ENCODE measurements around the gene RHEB. TPM values are rescaled to one million over a fixed set of nuclear protein-coding genes. Genes with fewer than 3 reads are reported as not detected.

Gene RHEB
- total and polyA plus RNA-seq, 2 experiments from 2014 or later = 101 to 239 TPM

GRCh38 chr7:151505433-151505832 lies 14.3 kb downstream of the RHEB start (continued):
- no peak for TF ChIP-seq STAT1 (IDR thresholded peaks at IDR 0.05; ENCODE audit: unreplicated experiment)
- TF ChIP-seq, protein P1, sequence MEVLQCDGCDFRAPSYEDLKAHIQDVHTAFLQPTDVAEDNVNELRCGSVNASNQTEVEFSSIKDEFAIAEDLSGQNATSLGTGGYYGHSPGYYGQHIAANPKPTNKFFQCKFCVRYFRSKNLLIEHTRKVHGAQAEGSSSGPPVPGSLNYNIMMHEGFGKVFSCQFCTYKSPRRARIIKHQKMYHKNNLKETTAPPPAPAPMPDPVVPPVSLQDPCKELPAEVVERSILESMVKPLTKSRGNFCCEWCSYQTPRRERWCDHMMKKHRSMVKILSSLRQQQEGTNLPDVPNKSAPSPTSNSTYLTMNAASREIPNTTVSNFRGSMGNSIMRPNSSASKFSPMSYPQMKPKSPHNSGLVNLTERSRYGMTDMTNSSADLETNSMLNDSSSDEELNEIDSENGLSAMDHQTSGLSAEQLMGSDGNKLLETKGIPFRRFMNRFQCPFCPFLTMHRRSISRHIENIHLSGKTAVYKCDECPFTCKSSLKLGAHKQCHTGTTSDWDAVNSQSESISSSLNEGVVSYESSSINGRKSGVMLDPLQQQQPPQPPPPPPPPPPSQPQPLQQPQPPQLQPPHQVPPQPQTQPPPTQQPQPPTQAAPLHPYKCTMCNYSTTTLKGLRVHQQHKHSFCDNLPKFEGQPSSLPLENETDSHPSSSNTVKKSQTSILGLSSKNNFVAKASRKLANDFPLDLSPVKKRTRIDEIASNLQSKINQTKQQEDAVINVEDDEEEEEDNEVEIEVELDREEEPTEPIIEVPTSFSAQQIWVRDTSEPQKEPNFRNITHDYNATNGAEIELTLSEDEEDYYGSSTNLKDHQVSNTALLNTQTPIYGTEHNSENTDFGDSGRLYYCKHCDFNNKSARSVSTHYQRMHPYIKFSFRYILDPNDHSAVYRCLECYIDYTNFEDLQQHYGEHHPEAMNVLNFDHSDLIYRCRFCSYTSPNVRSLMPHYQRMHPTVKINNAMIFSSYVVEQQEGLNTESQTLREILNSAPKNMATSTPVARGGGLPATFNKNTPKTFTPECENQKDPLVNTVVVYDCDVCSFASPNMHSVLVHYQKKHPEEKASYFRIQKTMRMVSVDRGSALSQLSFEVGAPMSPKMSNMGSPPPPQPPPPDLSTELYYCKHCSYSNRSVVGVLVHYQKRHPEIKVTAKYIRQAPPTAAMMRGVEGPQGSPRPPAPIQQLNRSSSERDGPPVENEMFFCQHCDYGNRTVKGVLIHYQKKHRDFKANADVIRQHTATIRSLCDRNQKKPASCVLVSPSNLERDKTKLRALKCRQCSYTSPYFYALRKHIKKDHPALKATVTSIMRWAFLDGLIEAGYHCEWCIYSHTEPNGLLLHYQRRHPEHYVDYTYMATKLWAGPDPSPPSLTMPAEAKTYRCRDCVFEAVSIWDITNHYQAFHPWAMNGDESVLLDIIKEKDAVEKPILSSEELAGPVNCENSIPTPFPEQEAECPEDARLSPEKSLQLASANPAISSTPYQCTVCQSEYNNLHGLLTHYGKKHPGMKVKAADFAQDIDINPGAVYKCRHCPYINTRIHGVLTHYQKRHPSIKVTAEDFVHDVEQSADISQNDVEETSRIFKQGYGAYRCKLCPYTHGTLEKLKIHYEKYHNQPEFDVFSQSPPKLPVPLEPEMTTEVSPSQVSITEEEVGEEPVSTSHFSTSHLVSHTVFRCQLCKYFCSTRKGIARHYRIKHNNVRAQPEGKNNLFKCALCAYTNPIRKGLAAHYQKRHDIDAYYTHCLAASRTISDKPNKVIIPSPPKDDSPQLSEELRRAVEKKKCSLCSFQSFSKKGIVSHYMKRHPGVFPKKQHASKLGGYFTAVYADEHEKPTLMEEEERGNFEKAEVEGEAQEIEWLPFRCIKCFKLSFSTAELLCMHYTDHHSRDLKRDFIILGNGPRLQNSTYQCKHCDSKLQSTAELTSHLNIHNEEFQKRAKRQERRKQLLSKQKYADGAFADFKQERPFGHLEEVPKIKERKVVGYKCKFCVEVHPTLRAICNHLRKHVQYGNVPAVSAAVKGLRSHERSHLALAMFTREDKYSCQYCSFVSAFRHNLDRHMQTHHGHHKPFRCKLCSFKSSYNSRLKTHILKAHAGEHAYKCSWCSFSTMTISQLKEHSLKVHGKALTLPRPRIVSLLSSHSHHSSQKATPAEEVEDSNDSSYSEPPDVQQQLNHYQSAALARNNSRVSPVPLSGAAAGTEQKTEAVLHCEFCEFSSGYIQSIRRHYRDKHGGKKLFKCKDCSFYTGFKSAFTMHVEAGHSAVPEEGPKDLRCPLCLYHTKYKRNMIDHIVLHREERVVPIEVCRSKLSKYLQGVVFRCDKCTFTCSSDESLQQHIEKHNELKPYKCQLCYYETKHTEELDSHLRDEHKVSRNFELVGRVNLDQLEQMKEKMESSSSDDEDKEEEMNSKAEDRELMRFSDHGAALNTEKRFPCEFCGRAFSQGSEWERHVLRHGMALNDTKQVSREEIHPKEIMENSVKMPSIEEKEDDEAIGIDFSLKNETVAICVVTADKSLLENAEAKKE (CRISPR knock-in tag; IDR thresholded peaks at IDR 0.05) = no peak
- no peak for TF ChIP-seq POLR2AphosphoS5 (IDR thresholded peaks at IDR 0.05; ENCODE audit: low read depth)
- TF ChIP-seq CREB1 (CRISPR knock-in tag; IDR thresholded peaks at IDR 0.05; ENCODE audit: low read depth) = no peak

DNA sequence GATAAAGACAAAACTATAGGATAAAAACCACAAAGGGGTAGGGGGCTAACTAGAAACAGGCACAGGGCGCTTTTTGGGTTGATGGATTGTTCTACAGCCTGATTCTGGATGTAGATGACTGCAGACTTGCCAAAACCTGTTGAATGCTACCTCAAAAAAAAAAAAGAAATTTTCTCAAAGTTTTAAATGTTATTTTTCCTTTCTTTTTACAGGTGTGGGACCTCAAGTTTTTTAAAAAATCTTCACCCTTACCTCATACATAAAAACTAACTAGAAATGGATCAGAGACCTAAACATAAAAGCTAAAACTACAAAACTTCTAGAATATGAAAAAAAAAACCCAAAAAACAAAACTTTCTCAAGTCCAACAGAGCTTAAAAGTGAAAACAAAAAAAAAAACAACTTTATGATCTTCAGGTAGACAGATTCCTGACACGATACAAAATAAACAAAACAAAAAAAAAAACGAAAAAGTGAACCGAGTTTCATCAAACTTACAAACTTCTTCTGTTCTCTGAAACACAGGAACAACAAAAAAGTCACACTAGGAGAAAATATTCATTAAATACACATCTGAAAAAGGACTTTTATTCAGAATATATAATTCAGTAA lies 14.9 kb downstream of the RHEB start:
- Mint-ChIP-seq H3K9me3 (no peaks in the 10 kb centered on the region), H3K4me1 (peaks cover 76% of the 10 kb centered on the region), H3K27ac (0 out of 2 replicates have a peak overlapping the region, but pooled peaks have one; percentile 57), H3K27me3 (ENCODE audit: insufficient read depth, low read depth, poor library complexity) (peaks cover 6% of the 10 kb centered on the region), H3K36me3 (ENCODE audit: low read depth) (no peaks in the 10 kb centered on the region), H3K4me3 (no peak overlapping the region)
- DNase-seq (ENCODE audit: low spot score) = no peak
- no peaks in the 10 kb centered on the region for H3F3A ChIP-seq (replicated peaks; ENCODE audit: low read depth)
- no peak for ATAC-seq
- H4K20me1 ChIP-seq (replicated peaks; ENCODE audit: insufficient read depth) = peaks cover 86% of the 10 kb centered on the region
- no peaks in the 10 kb centered on the region for H3K27me3 ChIP-seq (ENCODE audit: insufficient read depth)
- peaks cover 59% of the 10 kb centered on the region for H3K4me1 ChIP-seq (ENCODE audit: insufficient read depth)
- H2AFZ ChIP-seq = no peak overlapping the region
- peaks cover 100% of the 10 kb centered on the region for H3K79me2 ChIP-seq (replicated peaks; ENCODE audit: insufficient read depth)
- H3K4me2 ChIP-seq = peak overlapping the region; percentile 9
- H3K4me3 ChIP-seq = no peak overlapping the region
- H3K36me3 ChIP-seq (ENCODE audit: insufficient read depth) = no peaks in the 10 kb centered on the region
- H3K27ac ChIP-seq (ENCODE audit: low read depth) = 0 out of 2 replicates have a peak overlapping the region, but pooled peaks have one; percentile 8
- no peaks in the 10 kb centered on the region for H3K9me2 ChIP-seq (ENCODE audit: insufficient read depth)
- TF ChIP-seq, protein P1 (CRISPR knock-in tag; IDR thresholded peaks at IDR 0.05) = no peak
- TF ChIP-seq EZH2 (IDR thresholded peaks at IDR 0.05; ENCODE audit: low read depth, unreplicated experiment) (no peak), JUNB (IDR thresholded peaks at IDR 0.05; ENCODE audit: unreplicated experiment) (no peak), CREB1 (CRISPR knock-in tag; IDR thresholded peaks at IDR 0.05; ENCODE audit: low read depth) (no peak), POLR2AphosphoS5 (IDR thresholded peaks at IDR 0.05; ENCODE audit: low read depth) (no peak), EZH2phosphoT487 (IDR thresholded peaks at IDR 0.05; ENCODE audit: unreplicated experiment) (no peak), ZNF114 (CRISPR knock-in tag; IDR thresholded peaks at IDR 0.05) (no peak), ZNF331 (CRISPR knock-in tag; IDR thresholded peaks at IDR 0.05; ENCODE audit: low read depth) (no peak)

All from GM23338 (cell line).